Brain microvascular endothelial cell (primary cell): ENCODE results near the gene DNAH17.

Source experiments
- DNase-seq: peaks from one replicate; pipeline ENCODE4 v3.0.0-alpha.2; 2020
- H3K27ac ChIP-seq: fragments of 250-450 bp; sonication (Bioruptor Pico); 2 replicates; pipeline ENCODE4 v1.5.1; 2020; ENCODE audit warnings: mild to moderate bottlenecking, moderate library complexity
- H3K27me3 ChIP-seq: fragments of 250-450 bp; sonication (Bioruptor Pico); replicated peaks from 2 replicates; pipeline ENCODE4 v1.5.1; 2020; ENCODE audit warnings: mild to moderate bottlenecking
- H3K36me3 ChIP-seq: fragments of 250-450 bp; sonication (Bioruptor Pico); replicated peaks from 2 replicates; pipeline ENCODE4 v1.5.1; 2020; ENCODE audit warnings: mild to moderate bottlenecking
- H3K4me3 ChIP-seq: 2 replicates; pipeline ENCODE4 v1.5.1; 2011; ENCODE audit warnings: low read depth, mild to moderate bottlenecking, control low read depth, low read length, moderate library complexity
- CTCF ChIP-seq: IDR thresholded peaks from 2 replicates; pipeline ENCODE4 v1.5.1; 2011; ENCODE audit warnings: low read depth, mild to moderate bottlenecking, moderate library complexity, low read length, control low read depth, inconsistent platforms; ENCODE audit errors: missing control alignments
- in situ Hi-C: cut with HindIII; loops from 2 replicates; pipeline ENCODE4 v1.10.0; 2017; ENCODE audit warnings: low sequenced_read_pairs, low pct_ligation_motif_present

Gene DNAH17

GRCh38 chr17:78557598-78558039 is 19.6 kb downstream of the DNAH17 start:
- DNase-seq: peak; percentile 43
- Histone ChIP-seq H3K27me3 (no peaks in the 10 kb centered on the region), H3K4me3 (no peak overlapping the region), H3K27ac (peak overlapping the region; percentile 45), H3K36me3 (no peaks in the 10 kb centered on the region)
- in situ Hi-C loops: no loop called here
- no peak for TF ChIP-seq CTCF

GRCh38 chr17:78556812-78557211 is 20.4 kb downstream of the DNAH17 start:
- Histone ChIP-seq H3K4me3 (no peak overlapping the region), H3K27ac (no peak overlapping the region), H3K27me3 (no peaks in the 10 kb centered on the region), H3K36me3 (no peaks in the 10 kb centered on the region)
- in situ Hi-C loops: no loop called here
- DNase-seq: no peak
- no peak for TF ChIP-seq CTCF

GRCh38 chr17:78555746-78556401 is 21.3 kb downstream of the DNAH17 start:
- Histone ChIP-seq H3K36me3 (no peaks in the 10 kb centered on the region), H3K4me3 (no peak overlapping the region), H3K27ac (no peak overlapping the region), H3K27me3 (no peaks in the 10 kb centered on the region)
- no peak for TF ChIP-seq CTCF
- in situ Hi-C loops: no loop called here
- no peak for DNase-seq

GRCh38 chr17:78550464-78550863 is 26.7 kb downstream of the DNAH17 start:
- no peak for DNase-seq
- H3K27me3 ChIP-seq: no peaks in the 10 kb centered on the region
- no peak overlapping the region for H3K4me3 ChIP-seq
- H3K27ac ChIP-seq: no peak overlapping the region
- H3K36me3 ChIP-seq: no peaks in the 10 kb centered on the region
- TF ChIP-seq CTCF: no peak
- in situ Hi-C loops: no loop called here

GRCh38 chr17:78548725-78549124 is 28.5 kb downstream of the DNAH17 start:
- no peaks in the 10 kb centered on the region for H3K27me3 ChIP-seq
- no peak overlapping the region for H3K27ac ChIP-seq
- no peak overlapping the region for H3K4me3 ChIP-seq
- TF ChIP-seq CTCF: no peak
- no peak for DNase-seq
- in situ Hi-C loops: no loop called here
- no peaks in the 10 kb centered on the region for H3K36me3 ChIP-seq

- TF ChIP-seq CTCF: no peak
- Histone ChIP-seq H3K36me3 (no peaks in the 10 kb centered on the region), H3K4me3 (no peak overlapping the region), H3K27me3 (no peaks in the 10 kb centered on the region), H3K27ac (no peak overlapping the region)
- in situ Hi-C loops: no loop called here
- DNase-seq: no peak
Measured at GRCh38 chr17:78547035-78547434, 30.2 kb downstream of the DNAH17 start.
